Measurements from ENCODE around the gene SPOCK3.
"Not testable (repeated sequence)": the region's sequence is repeated elsewhere in the genome, so short reads cannot be mapped to it uniquely, and the experiment has no call there.

Gene SPOCK3

GRCh38 chr4:166980419-166980818 is 253.9 kb downstream of the SPOCK3 start:
- no peak for ATAC-seq (ENCODE audit: low read depth)

DNA sequence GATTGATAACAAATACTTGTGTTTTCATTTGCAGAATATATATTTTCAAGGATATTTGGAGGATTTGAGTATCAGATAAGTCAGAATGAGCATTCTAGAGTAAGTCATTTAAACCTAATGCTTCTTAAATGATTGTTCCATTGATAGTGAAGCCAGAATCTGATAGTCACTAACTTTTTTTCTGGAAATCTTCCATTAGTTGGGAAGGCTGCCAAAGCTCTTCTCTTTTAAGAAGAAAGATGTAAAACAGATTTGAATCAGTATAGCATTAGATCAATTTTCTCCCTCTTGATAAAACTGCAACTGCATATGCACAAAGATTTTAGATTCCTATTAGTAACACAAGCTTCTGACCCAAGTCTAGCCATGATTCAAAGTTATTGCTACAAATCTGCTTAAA is 256.7 kb downstream of the SPOCK3 start:
- DNase-seq (ENCODE audit: low spot score) (no peak), ATAC-seq (ENCODE audit: low read depth) (no peak)
- TF ChIP-seq, protein P1, sequence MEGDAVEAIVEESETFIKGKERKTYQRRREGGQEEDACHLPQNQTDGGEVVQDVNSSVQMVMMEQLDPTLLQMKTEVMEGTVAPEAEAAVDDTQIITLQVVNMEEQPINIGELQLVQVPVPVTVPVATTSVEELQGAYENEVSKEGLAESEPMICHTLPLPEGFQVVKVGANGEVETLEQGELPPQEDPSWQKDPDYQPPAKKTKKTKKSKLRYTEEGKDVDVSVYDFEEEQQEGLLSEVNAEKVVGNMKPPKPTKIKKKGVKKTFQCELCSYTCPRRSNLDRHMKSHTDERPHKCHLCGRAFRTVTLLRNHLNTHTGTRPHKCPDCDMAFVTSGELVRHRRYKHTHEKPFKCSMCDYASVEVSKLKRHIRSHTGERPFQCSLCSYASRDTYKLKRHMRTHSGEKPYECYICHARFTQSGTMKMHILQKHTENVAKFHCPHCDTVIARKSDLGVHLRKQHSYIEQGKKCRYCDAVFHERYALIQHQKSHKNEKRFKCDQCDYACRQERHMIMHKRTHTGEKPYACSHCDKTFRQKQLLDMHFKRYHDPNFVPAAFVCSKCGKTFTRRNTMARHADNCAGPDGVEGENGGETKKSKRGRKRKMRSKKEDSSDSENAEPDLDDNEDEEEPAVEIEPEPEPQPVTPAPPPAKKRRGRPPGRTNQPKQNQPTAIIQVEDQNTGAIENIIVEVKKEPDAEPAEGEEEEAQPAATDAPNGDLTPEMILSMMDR (IDR thresholded peaks at IDR 0.05; ENCODE audit: poor library complexity, severe bottlenecking), result no peak
- H3K27ac ChIP-seq (ENCODE audit: poor library complexity, severe bottlenecking), result no peak overlapping the region
- no peaks in the 10 kb centered on the region for H3K27me3 ChIP-seq (ENCODE audit: insufficient read depth, poor library complexity, severe bottlenecking)
- no peaks in the 10 kb centered on the region for H3K9me3 ChIP-seq (ENCODE audit: severe bottlenecking)
- no peak overlapping the region for H3K4me3 ChIP-seq (ENCODE audit: severe bottlenecking)
- H3K36me3 ChIP-seq (ENCODE audit: low read depth), result no peaks in the 10 kb centered on the region
- peaks cover under 1% of the 10 kb centered on the region for H3K4me1 ChIP-seq (ENCODE audit: insufficient read depth, poor library complexity, severe bottlenecking)

More at GRCh38 chr4:166980419-166980818, 253.9 kb downstream of the SPOCK3 start:
- Histone ChIP-seq H3K27me3 (ENCODE audit: insufficient read depth, poor library complexity, severe bottlenecking) (no peaks in the 10 kb centered on the region), H3K4me1 (ENCODE audit: insufficient read depth, poor library complexity, severe bottlenecking) (no peaks in the 10 kb centered on the region), H3K4me3 (ENCODE audit: severe bottlenecking) (no peak overlapping the region), H3K36me3 (ENCODE audit: low read depth) (no peaks in the 10 kb centered on the region), H3K27ac (ENCODE audit: poor library complexity, severe bottlenecking) (no peak overlapping the region), H3K9me3 (ENCODE audit: severe bottlenecking) (no peaks in the 10 kb centered on the region)
- TF ChIP-seq, protein P1 (IDR thresholded peaks at IDR 0.05; ENCODE audit: poor library complexity, severe bottlenecking), result no peak
- DNase-seq (ENCODE audit: low spot score), result no peak

DNA sequence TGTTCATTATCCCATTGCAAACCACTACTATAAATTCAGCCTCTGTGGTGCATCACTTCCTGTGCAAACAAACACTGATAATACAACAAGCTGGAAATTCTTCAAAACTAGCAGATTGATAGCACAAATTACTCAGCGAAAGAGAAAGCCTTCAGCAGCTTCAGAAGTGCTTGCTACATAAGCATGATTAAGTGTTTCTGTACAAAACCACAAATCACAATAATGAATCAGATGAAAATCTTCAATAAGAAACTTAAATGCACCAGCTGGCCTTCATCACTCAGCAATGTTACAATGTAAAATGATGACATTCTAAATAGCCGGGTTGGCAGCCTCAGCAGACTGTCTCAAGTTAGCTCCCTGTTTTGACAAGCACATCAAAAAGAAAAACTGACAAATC is 262.2 kb downstream of the SPOCK3 start:
- no peaks in the 10 kb centered on the region for H3K27me3 ChIP-seq (ENCODE audit: insufficient read depth, poor library complexity, severe bottlenecking)
- ATAC-seq (ENCODE audit: low read depth) (peak; percentile 98), DNase-seq (ENCODE audit: low spot score) (no peak)
- H3K4me1 ChIP-seq (ENCODE audit: insufficient read depth, poor library complexity, severe bottlenecking), result peaks cover 8% of the 10 kb centered on the region
- H3K4me3 ChIP-seq (ENCODE audit: severe bottlenecking), result no peak overlapping the region
- no peaks in the 10 kb centered on the region for H3K36me3 ChIP-seq (ENCODE audit: low read depth)
- peaks cover 4% of the 10 kb centered on the region for H3K9me3 ChIP-seq (ENCODE audit: severe bottlenecking)
- no peak overlapping the region for H3K27ac ChIP-seq (ENCODE audit: poor library complexity, severe bottlenecking)
- TF ChIP-seq, protein P1 (IDR thresholded peaks at IDR 0.05; ENCODE audit: poor library complexity, severe bottlenecking), result no peak

- not testable (repeated sequence) for H3K36me3 ChIP-seq (ENCODE audit: low read depth); H3K4me1 ChIP-seq (ENCODE audit: insufficient read depth, poor library complexity, severe bottlenecking); H3K27ac ChIP-seq (ENCODE audit: poor library complexity, severe bottlenecking); ATAC-seq (ENCODE audit: low read depth); H3K27me3 ChIP-seq (ENCODE audit: insufficient read depth, poor library complexity, severe bottlenecking); H3K4me3 ChIP-seq (ENCODE audit: severe bottlenecking); H3K9me3 ChIP-seq (ENCODE audit: severe bottlenecking); DNase-seq (ENCODE audit: low spot score)
Observed at GRCh38 chr4:166968219-166968618, 266.1 kb downstream of the SPOCK3 start.

DNA sequence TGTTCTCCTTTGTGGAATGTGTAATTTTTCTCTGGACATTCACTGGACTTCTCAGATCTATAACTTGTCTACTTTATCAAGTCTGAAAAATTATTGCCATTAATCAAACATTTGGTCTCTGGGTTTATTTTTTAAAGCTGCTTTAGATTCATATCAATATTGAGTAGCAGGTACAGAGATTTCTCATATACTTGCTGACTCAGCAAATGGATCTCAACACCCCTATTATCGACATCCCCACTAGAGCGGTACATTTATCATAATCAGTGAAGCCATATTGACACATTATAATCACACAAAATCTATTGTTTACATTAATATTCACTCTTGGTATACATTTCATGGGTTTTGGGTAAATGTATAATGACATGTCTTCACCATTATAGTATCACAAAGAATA is 268.7 kb downstream of the SPOCK3 start:
- no peak overlapping the region for H3K27ac ChIP-seq (ENCODE audit: poor library complexity, severe bottlenecking)
- H3K9me3 ChIP-seq (ENCODE audit: severe bottlenecking), result peaks cover 4% of the 10 kb centered on the region
- DNase-seq (ENCODE audit: low spot score) (no peak), ATAC-seq (ENCODE audit: low read depth) (no peak)
- no peaks in the 10 kb centered on the region for H3K4me1 ChIP-seq (ENCODE audit: insufficient read depth, poor library complexity, severe bottlenecking)
- no peak overlapping the region for H3K4me3 ChIP-seq (ENCODE audit: severe bottlenecking)
- H3K27me3 ChIP-seq (ENCODE audit: insufficient read depth, poor library complexity, severe bottlenecking), result no peaks in the 10 kb centered on the region
- TF ChIP-seq, protein P1 (IDR thresholded peaks at IDR 0.05; ENCODE audit: poor library complexity, severe bottlenecking), result no peak
- no peaks in the 10 kb centered on the region for H3K36me3 ChIP-seq (ENCODE audit: low read depth)
